Ishikawa (cell line): Measurements from ENCODE around the gene OR2D2.

Experiments
- CEBPB ChIP-seq: IDR thresholded peaks from 2 replicates; pipeline ENCODE4 v1.6.1; 2012
- CREB1 ChIP-seq: IDR thresholded peaks from 2 replicates; pipeline ENCODE4 v1.6.1; 2012; ENCODE audit warnings: low read depth
- EGR1 ChIP-seq: IDR thresholded peaks from 2 replicates; pipeline ENCODE4 v1.6.1; 2012
- EP300 ChIP-seq: IDR thresholded peaks from 2 replicates; pipeline ENCODE4 v1.6.1; 2012; ENCODE audit warnings: borderline replicate concordance
- FOXM1 ChIP-seq: IDR thresholded peaks from 2 replicates; pipeline ENCODE4 v1.6.1; 2012; ENCODE audit warnings: low read depth, borderline replicate concordance
- NFIC ChIP-seq: IDR thresholded peaks from 2 replicates; pipeline ENCODE4 v1.6.1; 2012
- RAD21 ChIP-seq: IDR thresholded peaks from 2 replicates; pipeline ENCODE4 v1.6.1; 2012; ENCODE audit warnings: low read depth
- TAF1 ChIP-seq: IDR thresholded peaks from 2 replicates; pipeline ENCODE4 v1.6.1; 2012; ENCODE audit warnings: low read depth, mild to moderate bottlenecking
- TCF12 ChIP-seq: IDR thresholded peaks from 2 replicates; pipeline ENCODE4 v1.6.1; 2012; ENCODE audit warnings: low read depth
- TEAD4 ChIP-seq: IDR thresholded peaks from 2 replicates; pipeline ENCODE4 v1.6.1; 2012
- USF1 ChIP-seq: IDR thresholded peaks from 2 replicates; pipeline ENCODE4 v1.6.1; 2012
- YY1 ChIP-seq: IDR thresholded peaks from 2 replicates; pipeline ENCODE4 v1.6.1; 2012; ENCODE audit warnings: low read depth
- ZBTB7A ChIP-seq: IDR thresholded peaks from 2 replicates; pipeline ENCODE4 v1.6.1; 2012; ENCODE audit warnings: low read depth
- TF ChIP-seq, protein P1 (sequence below): IDR thresholded peaks from 2 replicates; pipeline ENCODE4 v1.6.1; 2012
- TF ChIP-seq, protein P2 (sequence below): IDR thresholded peaks from 2 replicates; pipeline ENCODE4 v1.6.1; 2012; ENCODE audit warnings: low read depth, mild to moderate bottlenecking

Gene OR2D2

DNA sequence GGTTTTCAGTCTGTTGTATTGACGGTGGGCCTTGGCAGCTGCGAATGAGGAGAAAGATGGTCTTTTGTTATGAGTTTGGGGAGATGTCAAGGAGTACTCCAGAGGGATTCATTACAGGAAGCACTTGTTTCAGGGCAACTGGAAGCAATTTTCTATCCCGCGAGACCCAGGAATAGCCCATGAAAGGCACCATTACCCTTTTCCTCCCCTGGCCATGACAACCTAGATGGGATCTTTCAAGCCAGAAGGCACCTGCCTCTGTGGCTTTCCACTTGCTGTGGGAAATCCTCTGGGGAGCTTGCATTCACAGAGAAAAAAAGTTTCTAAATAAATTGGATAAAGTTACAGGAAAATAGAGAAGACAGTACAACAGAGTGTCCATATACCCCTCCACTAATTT is 36.6 kb upstream of the OR2D2 start:
- no peak for TF ChIP-seq NFIC
- no peak for TF ChIP-seq TAF1
- TF ChIP-seq USF1: no peak
- TF ChIP-seq, protein P1, sequence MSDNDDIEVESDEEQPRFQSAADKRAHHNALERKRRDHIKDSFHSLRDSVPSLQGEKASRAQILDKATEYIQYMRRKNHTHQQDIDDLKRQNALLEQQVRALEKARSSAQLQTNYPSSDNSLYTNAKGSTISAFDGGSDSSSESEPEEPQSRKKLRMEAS: no peak
- no peak for TF ChIP-seq TCF12
- TF ChIP-seq CEBPB: no peak
- TF ChIP-seq, protein P2, sequence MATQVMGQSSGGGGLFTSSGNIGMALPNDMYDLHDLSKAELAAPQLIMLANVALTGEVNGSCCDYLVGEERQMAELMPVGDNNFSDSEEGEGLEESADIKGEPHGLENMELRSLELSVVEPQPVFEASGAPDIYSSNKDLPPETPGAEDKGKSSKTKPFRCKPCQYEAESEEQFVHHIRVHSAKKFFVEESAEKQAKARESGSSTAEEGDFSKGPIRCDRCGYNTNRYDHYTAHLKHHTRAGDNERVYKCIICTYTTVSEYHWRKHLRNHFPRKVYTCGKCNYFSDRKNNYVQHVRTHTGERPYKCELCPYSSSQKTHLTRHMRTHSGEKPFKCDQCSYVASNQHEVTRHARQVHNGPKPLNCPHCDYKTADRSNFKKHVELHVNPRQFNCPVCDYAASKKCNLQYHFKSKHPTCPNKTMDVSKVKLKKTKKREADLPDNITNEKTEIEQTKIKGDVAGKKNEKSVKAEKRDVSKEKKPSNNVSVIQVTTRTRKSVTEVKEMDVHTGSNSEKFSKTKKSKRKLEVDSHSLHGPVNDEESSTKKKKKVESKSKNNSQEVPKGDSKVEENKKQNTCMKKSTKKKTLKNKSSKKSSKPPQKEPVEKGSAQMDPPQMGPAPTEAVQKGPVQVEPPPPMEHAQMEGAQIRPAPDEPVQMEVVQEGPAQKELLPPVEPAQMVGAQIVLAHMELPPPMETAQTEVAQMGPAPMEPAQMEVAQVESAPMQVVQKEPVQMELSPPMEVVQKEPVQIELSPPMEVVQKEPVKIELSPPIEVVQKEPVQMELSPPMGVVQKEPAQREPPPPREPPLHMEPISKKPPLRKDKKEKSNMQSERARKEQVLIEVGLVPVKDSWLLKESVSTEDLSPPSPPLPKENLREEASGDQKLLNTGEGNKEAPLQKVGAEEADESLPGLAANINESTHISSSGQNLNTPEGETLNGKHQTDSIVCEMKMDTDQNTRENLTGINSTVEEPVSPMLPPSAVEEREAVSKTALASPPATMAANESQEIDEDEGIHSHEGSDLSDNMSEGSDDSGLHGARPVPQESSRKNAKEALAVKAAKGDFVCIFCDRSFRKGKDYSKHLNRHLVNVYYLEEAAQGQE: no peak
- no peak for TF ChIP-seq EP300
- TF ChIP-seq FOXM1: no peak
- TF ChIP-seq TEAD4: no peak
- TF ChIP-seq ZBTB7A: no peak
- no peak for TF ChIP-seq RAD21
- TF ChIP-seq YY1: no peak
- no peak for TF ChIP-seq EGR1
- TF ChIP-seq CREB1: no peak

- TF ChIP-seq, protein P2: no peak
- no peak for TF ChIP-seq USF1
- no peak for TF ChIP-seq FOXM1
- no peak for TF ChIP-seq TAF1
- no peak for TF ChIP-seq TEAD4
- TF ChIP-seq, protein P1: no peak
- TF ChIP-seq CEBPB: no peak
- no peak for TF ChIP-seq NFIC
- no peak for TF ChIP-seq CREB1
- TF ChIP-seq EP300: no peak
- TF ChIP-seq ZBTB7A: no peak
- TF ChIP-seq EGR1: no peak
- TF ChIP-seq YY1: no peak
Measured at GRCh38 chr11:6927030-6927617, 34.8 kb upstream of the OR2D2 start.

- TF ChIP-seq TCF12 (no peak), ZBTB7A (no peak), NFIC (no peak), CEBPB (no peak), FOXM1 (no peak), RAD21 (no peak), TAF1 (no peak)
Measured at GRCh38 chr11:6926208-6927029, 34.1 kb upstream of the OR2D2 start, which contains the start of gene ZNF215. Gene ZNF215, plus strand, starts transcription at chr11:6926426. Its CDS starts 5,847 bp downstream, at chr11:6932273.

GRCh38 chr11:6925636-6926207 is 33.4 kb upstream of the OR2D2 start:
- TF ChIP-seq TAF1 (no peak), FOXM1 (no peak), TEAD4 (no peak)

GRCh38 chr11:6925007-6925577 is 32.8 kb upstream of the OR2D2 start:
- TF ChIP-seq YY1 (no peak), NFIC (no peak), EGR1 (no peak), CREB1 (no peak), TEAD4 (no peak), CEBPB (no peak), TCF12 (no peak), EP300 (no peak), TAF1 (no peak), RAD21 (no peak)
- TF ChIP-seq, protein P2: no peak
- TF ChIP-seq, protein P1: no peak
